Measurements from ENCODE around the gene CAB39L.

Gene CAB39L

DNA sequence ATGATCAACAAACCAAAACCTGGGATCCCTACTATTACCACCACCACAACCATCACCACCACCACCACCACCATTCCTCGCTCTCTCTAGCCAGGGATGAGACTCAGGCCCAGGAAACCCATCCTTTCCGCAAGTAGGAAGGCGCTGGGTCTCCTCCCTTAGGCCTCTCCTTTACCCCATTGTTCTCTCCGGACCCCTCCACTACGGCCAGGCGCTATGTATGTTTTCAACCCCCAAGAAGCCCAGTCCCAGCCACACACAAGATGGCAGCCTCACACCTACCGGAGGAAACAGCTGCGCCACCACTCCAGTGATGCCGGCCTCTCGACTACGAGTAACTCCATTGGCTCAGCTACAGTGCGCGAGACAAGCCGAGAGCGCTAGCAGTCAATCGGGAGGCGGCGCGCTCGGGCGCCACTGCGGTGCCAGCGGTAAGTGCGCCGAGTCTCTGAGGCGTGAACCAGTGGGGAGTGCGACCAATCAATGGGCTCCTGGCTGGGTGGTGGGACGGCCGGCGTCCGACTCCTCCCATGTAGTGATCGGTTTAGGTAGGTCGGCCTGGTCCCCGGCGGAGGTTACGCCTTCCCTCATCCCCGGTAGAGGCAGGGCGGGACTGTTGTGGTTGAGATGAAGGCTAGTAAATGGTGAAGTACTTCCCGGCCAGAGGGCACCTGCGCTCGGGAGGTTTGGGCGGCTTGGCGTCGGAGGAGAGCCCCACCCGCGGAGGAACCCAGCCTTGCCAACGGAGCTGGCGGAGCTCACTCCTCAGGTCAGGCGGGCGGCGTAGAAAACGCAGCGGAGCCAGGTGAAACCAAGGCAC is at the start of gene CAB39L, which contains the start of gene SETDB2:
CAB39L (minus strand) TSS at position 361 of the 820 bp plus-strand sequence. CDS start 61,154 bp downstream, outside the sequence.
SETDB2 (plus strand) TSS at position 571 of the 820 bp plus-strand sequence. CDS start 7,620 bp downstream, outside the sequence.
- DNase-seq, result peak; percentile 99 to 100

DNA sequence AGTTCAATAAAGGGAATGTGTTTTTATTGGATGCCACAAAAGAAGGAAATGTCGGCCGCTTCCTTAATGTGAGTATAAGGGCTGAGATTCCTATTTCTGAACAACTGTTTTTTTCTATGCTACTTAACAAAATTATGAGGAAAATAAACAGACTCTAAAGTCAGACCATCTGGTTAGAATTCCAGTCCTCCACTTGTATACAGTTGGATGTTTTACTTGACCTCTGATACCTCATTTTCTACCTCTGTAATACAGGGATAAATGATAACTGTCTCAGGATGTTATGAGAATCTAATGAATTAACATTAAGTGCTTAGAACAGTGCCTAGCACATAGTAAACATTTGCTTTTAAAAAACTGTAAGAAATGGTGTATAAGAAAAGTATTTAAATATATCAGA is 44.7 kb upstream of the CAB39L start:
- no peak for DNase-seq

DNA sequence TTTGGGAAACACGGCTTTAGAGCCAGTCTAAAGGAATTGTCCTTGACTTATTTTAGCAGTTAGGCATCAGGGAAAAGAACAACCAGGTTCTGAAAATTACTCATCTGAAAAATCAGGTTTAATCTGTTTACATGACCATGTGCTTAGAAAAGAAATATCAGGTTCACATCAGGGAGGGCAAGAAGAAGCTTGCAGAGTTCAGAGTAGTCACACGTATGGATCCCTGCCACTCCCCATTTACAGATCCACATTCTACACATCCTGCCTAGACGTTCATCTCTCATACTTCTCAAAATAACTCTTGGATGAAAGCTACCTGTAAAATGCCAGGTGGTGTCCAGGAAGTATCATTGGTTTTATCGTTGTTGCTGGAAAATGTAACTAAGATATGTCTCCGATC is 37.9 kb upstream of the CAB39L start:
- no peak for DNase-seq

DNA sequence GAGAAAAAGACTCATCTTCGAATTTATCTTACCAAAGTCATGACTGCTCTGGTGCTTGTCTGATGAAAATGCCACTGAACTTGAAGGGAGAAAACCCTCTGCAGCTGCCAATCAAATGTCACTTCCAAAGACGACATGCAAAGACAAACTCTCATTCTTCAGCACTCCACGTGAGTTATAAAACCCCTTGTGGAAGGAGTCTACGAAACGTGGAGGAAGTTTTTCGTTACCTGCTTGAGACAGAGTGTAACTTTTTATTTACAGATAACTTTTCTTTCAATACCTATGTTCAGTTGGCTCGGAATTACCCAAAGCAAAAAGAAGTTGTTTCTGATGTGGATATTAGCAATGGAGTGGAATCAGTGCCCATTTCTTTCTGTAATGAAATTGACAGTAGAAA is 32.7 kb upstream of the CAB39L start:
- no peak for DNase-seq

DNA sequence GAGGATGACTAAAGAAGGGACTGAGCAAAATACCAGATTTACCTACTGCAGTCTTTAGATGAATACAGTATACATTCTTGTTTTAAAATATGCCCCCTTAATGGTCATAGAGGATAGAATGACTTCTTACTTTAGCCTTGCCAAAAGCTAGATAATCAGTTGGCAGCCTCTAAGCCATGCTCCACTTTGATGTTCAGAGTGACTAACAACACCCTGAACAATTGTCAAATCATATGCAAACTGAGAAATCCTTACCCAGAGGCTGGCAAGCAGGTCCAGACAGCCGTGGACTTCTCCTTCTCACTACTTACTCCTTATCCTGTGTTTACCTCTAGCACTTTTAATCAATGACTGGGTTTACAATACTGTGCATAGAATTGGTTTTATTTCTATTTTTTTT is 28.3 kb upstream of the CAB39L start:
- DNase-seq, result no peak

DNA sequence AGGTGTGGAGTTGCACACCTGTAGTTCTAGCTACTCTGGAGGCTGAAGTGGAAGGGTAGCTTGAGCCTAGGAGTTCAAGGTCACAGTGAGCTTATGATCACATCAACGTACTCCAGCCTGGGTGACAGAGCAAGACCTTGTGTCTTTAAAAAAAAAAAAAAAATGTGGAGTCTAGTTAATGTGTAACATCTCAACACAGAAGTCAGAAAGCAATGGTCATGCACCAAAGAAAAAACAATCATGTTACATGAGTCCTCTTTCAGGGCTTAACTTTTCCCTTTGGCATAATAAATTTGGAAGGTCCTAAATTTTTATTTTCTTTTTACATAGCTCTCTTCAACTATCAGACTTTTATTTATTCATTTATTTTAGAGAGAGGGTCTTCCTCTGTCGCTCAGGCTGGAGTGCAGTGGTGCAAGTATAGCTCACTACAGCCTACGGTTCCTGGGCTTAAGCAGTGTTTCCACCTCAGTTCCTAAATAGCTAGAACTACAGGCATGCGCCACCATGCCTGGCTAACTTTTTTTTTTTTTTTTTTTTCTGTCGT is 22.5 kb upstream of the CAB39L start:
- DNase-seq, result no peak

DNA sequence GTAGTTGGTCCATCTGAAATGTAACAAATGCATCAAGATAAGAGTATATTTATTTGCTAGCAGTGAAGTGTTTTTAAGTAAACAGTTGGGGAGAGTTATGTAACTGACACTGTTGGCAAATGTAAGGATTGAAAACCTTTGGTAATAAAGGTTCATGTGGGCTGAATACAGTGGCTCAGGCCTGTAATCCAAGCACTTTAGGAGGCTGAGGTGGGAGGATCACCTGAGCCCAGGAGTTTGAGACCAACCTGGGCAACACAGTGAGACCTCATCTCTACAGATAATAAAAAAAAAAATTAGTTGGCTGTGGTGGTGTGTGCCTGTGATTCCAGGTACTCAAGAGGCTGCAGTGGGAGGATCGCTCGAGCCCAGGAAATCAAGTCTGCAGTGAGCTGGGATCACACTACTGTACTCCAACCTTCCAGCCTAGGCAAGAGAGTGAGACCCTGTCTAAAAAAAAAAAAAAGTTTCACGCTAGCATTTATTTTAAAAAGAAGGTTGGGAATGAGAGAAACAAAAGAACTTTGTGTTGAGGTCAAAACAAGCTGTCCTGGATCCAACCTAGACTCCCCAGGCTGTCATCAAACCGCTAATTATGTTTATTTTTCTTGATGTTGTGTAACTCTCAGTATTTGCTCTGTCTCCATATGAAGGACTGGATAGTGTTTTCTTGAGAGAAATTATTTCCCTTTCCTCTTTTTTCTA is 20.9 kb upstream of the CAB39L start:
- DNase-seq, result no peak

DNA sequence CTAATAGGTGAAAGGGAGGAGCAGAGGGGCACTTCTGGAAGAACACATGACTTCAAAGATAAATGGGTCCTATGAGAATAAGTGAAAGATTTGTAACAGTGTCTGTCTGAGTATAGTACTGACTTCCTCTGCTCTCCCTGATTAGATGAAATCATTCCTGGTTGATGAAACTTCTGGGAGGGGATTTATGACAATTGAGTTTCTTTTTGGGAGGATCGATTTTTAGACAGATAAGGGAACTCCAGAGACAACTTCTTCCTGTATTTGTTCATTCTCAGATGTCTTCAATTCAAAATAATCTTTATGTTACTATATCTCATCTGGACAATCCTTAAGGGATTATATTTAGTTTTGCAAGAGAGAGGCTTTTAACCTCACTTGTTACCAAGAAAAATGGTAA is 20.2 kb upstream of the CAB39L start:
- no peak for DNase-seq

DNA sequence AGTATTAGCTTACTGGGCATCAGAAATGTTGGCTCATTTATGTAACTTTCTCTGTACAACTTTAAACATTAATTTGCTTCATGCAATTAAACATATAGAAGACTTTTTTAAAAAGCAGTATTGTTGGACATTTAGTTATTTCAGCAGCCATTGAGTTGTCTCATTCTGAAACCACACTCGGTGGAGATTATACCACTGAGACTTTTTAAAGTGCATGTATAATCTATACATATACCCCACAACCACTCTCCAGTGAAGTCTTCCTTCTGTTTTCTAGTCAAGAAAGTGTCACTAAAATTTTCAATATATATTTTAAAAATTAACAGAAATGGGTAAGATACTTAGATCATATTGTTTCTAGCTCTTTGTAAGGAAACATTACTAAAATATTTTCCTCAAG is 15.7 kb upstream of the CAB39L start:
- no peak for DNase-seq

DNA sequence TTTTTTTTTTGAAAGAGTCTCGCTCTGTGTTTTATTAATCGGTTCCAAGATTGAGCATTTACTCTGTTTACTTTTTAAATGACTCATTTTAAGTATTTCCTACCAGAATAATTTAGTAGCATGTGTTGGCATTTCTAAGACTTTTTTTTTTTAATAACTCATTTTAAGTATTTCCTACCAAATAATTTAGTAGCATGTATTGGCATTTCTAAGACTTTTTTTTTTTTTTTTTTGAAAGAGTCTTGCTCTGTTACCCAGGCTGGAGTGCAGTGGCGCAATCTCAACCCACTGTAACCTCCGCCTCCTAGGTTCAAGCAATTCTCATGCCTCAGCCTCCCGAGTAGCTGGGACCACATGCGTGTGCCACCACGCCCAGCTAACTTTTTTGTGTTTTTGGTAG is 13.4 kb upstream of the CAB39L start:
- no peak for DNase-seq

DNA sequence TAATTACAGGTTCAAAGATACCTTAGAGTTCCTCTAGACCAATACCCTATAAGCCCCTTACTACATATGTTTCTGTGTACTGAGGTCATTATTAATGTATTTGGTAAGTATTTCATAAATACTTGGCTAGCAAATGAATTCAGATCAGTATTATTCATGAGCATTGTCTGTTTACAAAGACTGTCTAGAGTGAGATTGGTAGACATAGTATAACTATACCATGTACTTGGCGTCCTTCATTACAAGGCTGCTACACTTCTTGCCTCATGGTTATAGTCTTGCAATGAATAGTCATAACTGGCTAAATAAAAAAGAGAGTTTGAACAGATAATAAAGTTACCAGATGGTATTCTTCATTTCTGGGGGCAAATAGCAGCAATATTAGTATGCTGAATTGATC is 12.3 kb upstream of the CAB39L start:
- DNase-seq, result no peak

DNA sequence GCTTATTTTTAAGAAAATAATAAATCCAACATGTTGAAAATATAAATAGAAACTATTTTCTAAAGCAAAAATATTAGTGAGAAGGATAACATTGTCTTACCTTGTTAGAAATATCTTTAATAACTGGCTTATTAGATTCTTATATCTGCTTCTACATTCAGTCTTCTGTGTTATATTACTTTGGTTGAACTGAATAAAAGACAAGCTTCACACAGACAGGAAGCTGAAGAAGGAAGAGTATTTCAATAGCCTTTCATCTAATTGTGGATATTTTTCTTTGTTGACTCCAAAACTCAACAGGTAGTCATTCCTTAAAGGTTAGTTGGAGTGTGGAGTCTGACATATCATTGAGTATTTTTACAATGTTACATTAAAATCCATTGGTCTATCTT is 11.1 kb upstream of the CAB39L start:
- DNase-seq, result peak in 1 of 2 donors; percentile 12

DNA sequence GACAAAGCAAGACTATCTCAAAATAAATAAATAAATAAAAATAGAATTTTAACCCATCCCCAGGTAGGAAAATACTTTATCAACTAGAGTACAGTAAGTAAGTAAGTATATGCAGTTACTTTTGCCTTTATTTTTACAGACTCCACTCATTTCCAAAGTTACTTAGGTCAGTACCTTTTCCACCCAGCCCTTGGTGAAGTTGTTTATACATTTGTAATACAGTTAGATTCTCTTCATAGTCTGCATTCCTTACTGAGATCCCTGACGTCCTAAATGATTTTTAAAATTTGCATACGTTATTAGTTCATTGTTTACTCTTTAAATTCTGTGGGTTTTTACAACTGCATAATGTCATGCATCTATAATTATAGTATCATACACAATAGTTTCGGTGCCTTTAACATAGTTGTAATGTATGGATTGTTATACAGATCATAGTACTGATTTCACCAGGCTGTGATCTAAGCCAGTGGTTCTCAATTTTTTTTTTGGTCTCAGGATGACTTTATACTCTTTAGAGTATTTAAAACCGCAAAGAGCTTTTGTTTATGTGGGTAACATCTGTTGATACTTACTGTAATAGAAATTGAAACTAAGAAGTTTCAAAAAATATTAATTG is 10.6 kb upstream of the CAB39L start:
- DNase-seq, result peak in 1 of 2 donors; percentile 51

DNA sequence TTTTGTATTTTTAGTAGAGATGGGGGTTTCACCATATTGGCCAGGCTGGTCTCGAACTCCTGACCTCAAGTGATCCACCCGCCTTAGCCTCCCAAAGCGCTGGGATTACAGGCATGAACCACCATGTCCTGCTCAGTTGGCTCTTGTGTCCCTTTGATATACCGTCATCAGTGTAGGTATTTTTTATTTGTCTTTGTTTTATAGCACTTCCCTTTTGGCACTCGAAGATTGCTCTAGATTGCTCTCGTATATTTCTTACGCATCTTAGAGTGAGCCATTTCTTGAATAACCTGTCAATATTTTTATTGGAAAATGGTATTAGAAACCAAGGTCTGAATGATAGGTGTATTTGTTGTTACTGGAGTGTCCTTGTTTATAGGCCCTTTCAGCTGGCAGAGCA is 9.6 kb upstream of the CAB39L start:
- DNase-seq, result no peak

DNA sequence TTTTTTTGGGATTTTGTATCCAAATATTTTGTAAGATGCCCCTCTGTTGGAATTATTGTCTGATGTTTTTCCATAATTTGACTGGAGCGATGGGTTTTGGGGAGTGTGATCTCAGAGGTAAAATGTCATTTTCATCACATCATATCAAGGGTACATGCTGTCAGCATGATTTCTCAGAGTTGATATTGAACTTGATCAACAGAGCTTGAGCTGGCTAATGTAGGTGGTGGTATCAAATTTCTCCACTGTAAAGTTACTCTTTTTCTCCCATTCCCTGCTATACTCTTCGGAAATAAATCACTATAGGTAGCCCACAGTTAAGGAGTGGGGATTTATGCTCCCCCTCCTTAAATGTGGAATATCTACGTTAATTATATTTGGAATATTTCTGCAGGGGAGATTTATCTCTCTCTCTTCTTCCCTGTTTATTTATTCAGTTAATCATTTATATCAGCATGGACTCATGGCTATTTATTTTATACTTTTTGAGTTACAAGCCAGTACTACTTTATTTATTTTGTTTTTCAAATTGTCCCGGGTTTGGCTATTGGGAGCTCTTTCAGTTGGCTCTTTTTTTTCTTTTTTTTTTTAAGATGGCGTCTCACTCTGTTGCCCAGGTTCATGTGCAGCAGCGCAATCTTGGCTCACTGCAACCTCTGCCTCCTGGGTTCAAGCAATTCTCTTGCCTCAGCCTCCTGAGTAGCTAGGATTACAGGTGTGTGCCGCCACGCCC is 9.0 kb upstream of the CAB39L start:
- DNase-seq, result no peak

DNA sequence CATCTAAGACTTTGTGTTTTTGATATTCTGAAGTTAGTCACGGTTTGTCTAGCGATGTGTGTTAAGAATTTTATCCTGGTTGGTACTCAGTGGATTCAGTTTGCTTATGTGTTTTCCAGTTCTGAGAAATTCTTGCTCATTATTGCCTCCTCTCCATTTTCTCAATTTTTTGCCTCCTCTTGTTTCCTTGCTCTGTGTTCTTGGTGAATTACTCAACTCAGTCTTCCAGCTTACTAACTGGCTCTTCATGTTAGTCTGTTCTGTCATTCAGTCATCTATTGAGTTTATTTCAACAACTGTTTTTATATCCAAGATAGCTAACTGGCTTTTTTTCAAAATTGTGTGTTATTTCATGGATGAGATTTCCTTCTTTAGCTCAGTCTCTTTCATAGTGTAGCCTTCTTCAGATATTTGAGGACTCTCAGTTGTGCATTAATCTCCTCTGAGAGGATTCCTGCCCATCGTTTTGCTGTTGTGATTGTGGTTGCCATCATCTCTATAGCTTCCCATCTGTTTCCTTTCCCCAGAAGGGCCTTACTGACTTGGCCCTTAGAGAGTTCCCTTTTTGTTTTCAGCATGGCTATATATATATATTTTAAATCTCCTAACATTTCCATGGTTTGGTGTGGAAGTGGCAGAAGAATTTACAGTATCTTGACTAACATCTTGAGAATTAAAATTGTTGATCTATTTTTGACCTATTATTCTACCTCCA is 6.4 kb upstream of the CAB39L start:
- DNase-seq, result no peak

DNA sequence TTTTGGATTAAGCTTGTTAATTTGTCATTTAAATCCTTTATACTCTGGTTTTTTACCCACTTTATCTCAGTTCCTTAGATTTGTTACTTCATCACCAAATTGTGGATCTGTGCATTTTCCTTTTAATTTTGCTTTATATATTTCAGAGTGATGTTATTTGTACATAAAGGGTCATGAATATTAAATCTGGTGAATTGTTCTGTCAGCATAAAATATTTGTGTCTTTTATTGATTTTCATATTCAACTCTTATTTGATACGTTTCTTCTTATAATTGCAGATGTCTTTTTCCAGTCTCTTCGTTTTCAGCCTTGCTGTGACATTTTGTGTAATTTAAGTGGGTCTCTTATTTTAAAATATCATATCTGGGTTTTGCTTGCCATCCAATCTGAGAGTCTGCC is 4.9 kb upstream of the CAB39L start:
- no peak for DNase-seq

DNA sequence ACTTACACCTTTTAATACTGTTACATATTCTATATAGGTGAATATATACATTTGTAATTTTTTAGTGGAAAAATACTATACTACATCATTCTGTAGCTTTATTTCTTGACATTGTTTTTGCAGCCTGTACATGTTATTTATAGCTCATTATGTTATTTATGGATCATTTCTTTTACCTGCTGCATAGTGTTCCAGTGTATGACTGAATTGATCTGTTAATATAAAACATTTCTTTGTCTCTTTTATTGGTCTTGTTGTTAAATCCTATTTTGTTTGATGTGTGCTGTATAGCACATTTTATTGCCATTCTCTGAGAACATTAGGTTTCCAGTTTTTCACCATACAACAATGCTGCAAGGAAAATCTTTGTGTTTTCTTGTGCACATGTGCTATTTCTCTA is 2.6 kb upstream of the CAB39L start:
- no peak for DNase-seq

DNA sequence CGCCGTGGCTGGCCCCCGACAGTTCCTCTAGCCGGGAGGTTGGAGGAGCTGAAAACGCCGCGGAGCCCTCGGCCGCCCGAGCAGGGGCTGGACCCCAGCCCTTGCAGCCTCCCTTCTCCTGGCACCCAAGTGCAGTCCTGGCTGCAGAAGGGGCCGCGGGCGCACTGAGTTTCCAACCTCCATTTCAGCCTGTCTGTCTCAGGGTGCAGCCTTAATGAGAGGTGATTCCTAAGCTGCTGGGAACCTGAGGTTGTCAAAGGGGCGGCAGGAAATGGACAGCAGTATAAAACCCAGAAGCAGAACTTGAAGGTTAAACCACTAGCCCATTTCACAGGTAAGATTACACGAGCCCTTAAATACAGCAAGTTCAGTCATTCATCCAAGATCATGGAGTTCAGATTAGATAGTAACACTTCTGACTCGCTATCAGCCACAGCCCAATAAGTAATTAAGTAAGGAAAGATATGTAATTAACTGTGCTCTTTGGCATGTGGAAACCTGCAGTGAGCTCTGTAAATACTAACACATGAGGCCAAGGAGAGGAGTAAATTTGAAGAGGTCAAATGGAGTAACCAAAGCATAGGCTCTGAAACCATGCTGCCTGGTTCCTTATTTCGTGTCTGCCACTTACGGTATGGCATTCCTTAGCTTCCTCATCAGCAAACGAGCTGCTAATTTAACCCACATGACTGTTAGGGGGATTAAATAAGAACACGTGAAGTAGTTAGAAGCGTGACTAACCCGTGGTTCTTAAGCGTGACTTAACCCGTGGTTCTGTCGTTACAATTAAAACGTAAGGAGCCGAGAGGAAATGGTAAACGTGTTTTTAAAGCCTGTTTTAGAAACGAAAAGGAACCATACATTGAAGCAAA is 896 bp upstream of the CAB39L start:
- DNase-seq, result peak; percentile 59 to 72

DNA sequence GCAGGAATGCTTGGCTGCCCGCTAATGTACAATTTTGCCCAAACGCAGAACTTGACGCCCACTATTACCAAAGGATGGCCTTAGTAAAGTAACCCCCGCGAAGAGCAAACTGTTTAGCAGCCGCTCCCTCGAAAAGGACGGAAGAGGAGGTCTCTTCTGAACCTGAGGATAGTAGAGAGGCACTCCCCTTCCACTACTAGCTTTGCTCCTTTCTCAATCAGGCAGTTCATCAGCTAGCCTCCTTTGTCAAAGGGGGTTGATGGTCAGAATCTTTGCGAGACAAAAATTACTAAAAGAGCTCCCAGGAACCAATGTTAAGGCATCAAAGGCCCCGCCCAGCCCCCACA is 534 bp downstream of the CAB39L start:
- no peak for DNase-seq

DNA sequence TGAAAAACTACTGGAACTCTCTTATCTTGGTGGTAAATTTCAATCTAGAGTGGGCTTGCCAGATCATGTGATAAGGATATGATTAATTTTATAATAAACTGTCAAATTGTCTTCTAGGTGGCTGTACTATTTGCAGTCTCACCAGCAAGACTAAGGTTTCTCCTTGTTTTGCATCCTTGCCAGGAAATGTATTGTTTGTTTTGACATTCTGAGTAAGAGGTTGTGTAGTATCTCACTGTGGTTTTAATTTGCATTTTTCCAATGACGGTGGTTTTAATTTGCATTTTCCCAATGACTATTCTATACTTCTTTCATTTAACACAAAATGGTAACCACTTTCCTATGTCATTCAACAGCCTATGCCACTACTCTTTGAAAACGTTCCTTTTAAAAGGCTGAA is 2.0 kb downstream of the CAB39L start:
- no peak for DNase-seq
